IgD-negative memory B cell (primary cell): Measurements from ENCODE around the gene DNM3. TPM values are rescaled to one million over a fixed set of nuclear protein-coding genes. Genes with fewer than 3 reads are reported as not detected.
A peak's percentile ranks its signal among the peaks of the same experiment; 100 is the strongest.

ENCODE experiments used
- H3K27ac Mint-ChIP-seq, 3 donors: one replicate each; pipeline ENCODE4 v1.8.0; 2020 to 2022; ENCODE audit warnings: mild to moderate bottlenecking in 3 of 3, mixed read lengths in 3 of 3, moderate library complexity in 1 of 3
- H3K27me3 Mint-ChIP-seq: one replicate; pipeline ENCODE4 v1.8.0; 2021; ENCODE audit warnings: mixed read lengths
- H3K36me3 Mint-ChIP-seq: one replicate; pipeline ENCODE4 v1.8.0; 2020; ENCODE audit warnings: mild to moderate bottlenecking, mixed read lengths
- H3K4me1 Mint-ChIP-seq, 3 donors: one replicate each; pipeline ENCODE4 v1.8.0; 2020 to 2022; ENCODE audit warnings: mixed read lengths in 3 of 3, mild to moderate bottlenecking in 1 of 3
- H3K4me3 Mint-ChIP-seq, 4 donors: one replicate each; pipeline ENCODE4 v1.8.0; 2020 to 2022; ENCODE audit warnings: mild to moderate bottlenecking in 4 of 4, mixed read lengths in 4 of 4, moderate library complexity in 3 of 4
- H3K9me3 Mint-ChIP-seq, 3 donors: one replicate each; pipeline ENCODE4 v1.8.0; 2020 to 2021; ENCODE audit warnings: mixed read lengths in 3 of 3, mild to moderate bottlenecking in 1 of 3
- polyA plus RNA-seq: library from polyadenylated mRNA; unstranded; fragments of 300-500 nt; fragmentation: Illumina TruSeq; gene quantifications from one replicate; pipeline ENCODE4 v1.2.3, GENCODE V29; 2021

The DNM3 gene
- polyA plus RNA-seq, 1 donor from 2014 or later: 0.39 TPM

- Mint-ChIP-seq H3K4me1 (peaks cover 51 to 55% (median 53%) of the 10 kb centered on the region in 3 donors), H3K4me3 (peak overlapping the region; percentile 69 to 93 (median 80)), H3K36me3 (peaks cover 2% of the 10 kb centered on the region), H3K9me3 (peaks cover 0 to 4% (median 0%) of the 10 kb centered on the region in 3 donors), H3K27ac (peak overlapping the region; percentile 86 to 99 (median 98)), H3K27me3 (no peaks in the 10 kb centered on the region)
These were observed 339.4 kb downstream of the DNM3 start for GRCh38 chr1:172180501-172181285.

- Mint-ChIP-seq H3K4me3 (peak overlapping the region; percentile 31 to 69 (median 60)), H3K27me3 (no peaks in the 10 kb centered on the region), H3K36me3 (peaks cover 2% of the 10 kb centered on the region), H3K27ac (peak overlapping the region; percentile 47 to 91 (median 69)), H3K4me1 (peaks cover 72 to 81% (median 73%) of the 10 kb centered on the region in 3 donors), H3K9me3 (peaks cover 0 to 6% (median 1%) of the 10 kb centered on the region in 3 donors)
These were observed 343.4 kb downstream of the DNM3 start for GRCh38 chr1:172184506-172185191.

GRCh38 chr1:172185211-172185610, 343.9 kb downstream of the DNM3 start:
- peaks cover 70 to 76% (median 70%) of the 10 kb centered on the region in 3 donors for H3K4me1 Mint-ChIP-seq
- peaks cover 0 to 6% (median 1%) of the 10 kb centered on the region in 3 donors for H3K9me3 Mint-ChIP-seq
- H3K27me3 Mint-ChIP-seq: no peaks in the 10 kb centered on the region
- peak overlapping the region; percentile 47 to 91 (median 69) for H3K27ac Mint-ChIP-seq
- peaks cover 2% of the 10 kb centered on the region for H3K36me3 Mint-ChIP-seq
- H3K4me3 Mint-ChIP-seq: peak overlapping the region; percentile 31 to 69 (median 55)

GRCh38 chr1:172185996-172186395, 344.7 kb downstream of the DNM3 start:
- Mint-ChIP-seq H3K27ac (peak overlapping the region; percentile 47 to 91 (median 69)), H3K9me3 (peaks cover 1 to 6% (median 2%) of the 10 kb centered on the region in 3 donors), H3K4me3 (peak overlapping the region in 2 of 4 donors; percentile 48 to 69), H3K36me3 (peaks cover 4% of the 10 kb centered on the region), H3K4me1 (peaks cover 65 to 69% (median 65%) of the 10 kb centered on the region in 3 donors), H3K27me3 (no peaks in the 10 kb centered on the region)

- Mint-ChIP-seq H3K4me3 (peak overlapping the region in 1 of 4 donors; percentile 9), H3K9me3 (peaks cover 14 to 17% (median 17%) of the 10 kb centered on the region in 3 donors), H3K27ac (peak overlapping the region in 1 of 3 donors; percentile 13), H3K27me3 (no peaks in the 10 kb centered on the region), H3K36me3 (peaks cover 6% of the 10 kb centered on the region), H3K4me1 (peaks cover 2 to 18% (median 17%) of the 10 kb centered on the region in 3 donors)
These were observed 360.3 kb downstream of the DNM3 start for GRCh38 chr1:172201572-172201971.

- no peaks in the 10 kb centered on the region for H3K27me3 Mint-ChIP-seq
- H3K9me3 Mint-ChIP-seq: peaks cover 10 to 17% (median 14%) of the 10 kb centered on the region in 3 donors
- no peak overlapping the region for H3K27ac Mint-ChIP-seq
- peak overlapping the region in 1 of 4 donors; percentile 39 for H3K4me3 Mint-ChIP-seq
- peaks cover 8 to 22% (median 21%) of the 10 kb centered on the region in 3 donors for H3K4me1 Mint-ChIP-seq
- H3K36me3 Mint-ChIP-seq: peaks cover 6% of the 10 kb centered on the region
These were observed 362.0 kb downstream of the DNM3 start for GRCh38 chr1:172203135-172203823.

GRCh38 chr1:172203902-172204301, 362.6 kb downstream of the DNM3 start:
- H3K27ac Mint-ChIP-seq: no peak overlapping the region
- no peaks in the 10 kb centered on the region for H3K27me3 Mint-ChIP-seq
- no peak overlapping the region for H3K4me3 Mint-ChIP-seq
- H3K4me1 Mint-ChIP-seq: peaks cover 8 to 22% (median 21%) of the 10 kb centered on the region in 3 donors
- H3K9me3 Mint-ChIP-seq: peaks cover 9 to 13% (median 10%) of the 10 kb centered on the region in 3 donors
- H3K36me3 Mint-ChIP-seq: peaks cover 2% of the 10 kb centered on the region

GRCh38 chr1:172206256-172206655, 365.0 kb downstream of the DNM3 start:
- Mint-ChIP-seq H3K9me3 (peaks cover 0 to 4% (median 0%) of the 10 kb centered on the region in 3 donors), H3K4me1 (peaks cover 6 to 22% (median 19%) of the 10 kb centered on the region in 3 donors), H3K27me3 (no peaks in the 10 kb centered on the region), H3K4me3 (peak overlapping the region in 1 of 4 donors; percentile 12), H3K27ac (no peak overlapping the region), H3K36me3 (no peaks in the 10 kb centered on the region)

- H3K36me3 Mint-ChIP-seq: no peaks in the 10 kb centered on the region
- no peak overlapping the region for H3K27ac Mint-ChIP-seq
- H3K4me3 Mint-ChIP-seq: no peak overlapping the region
- peaks cover 6 to 24% (median 12%) of the 10 kb centered on the region in 3 donors for H3K4me1 Mint-ChIP-seq
- no peaks in the 10 kb centered on the region for H3K27me3 Mint-ChIP-seq
- H3K9me3 Mint-ChIP-seq: no peaks in the 10 kb centered on the region
These were observed 367.3 kb downstream of the DNM3 start for GRCh38 chr1:172208635-172209034.

- Mint-ChIP-seq H3K36me3 (peaks cover 2% of the 10 kb centered on the region), H3K27ac (no peak overlapping the region), H3K9me3 (no peaks in the 10 kb centered on the region), H3K4me1 (peaks cover 6 to 14% (median 6%) of the 10 kb centered on the region in 3 donors), H3K27me3 (no peaks in the 10 kb centered on the region), H3K4me3 (no peak overlapping the region)
These were observed 369.9 kb downstream of the DNM3 start for GRCh38 chr1:172211221-172211620.

- H3K4me3 Mint-ChIP-seq: no peak overlapping the region
- H3K4me1 Mint-ChIP-seq: peaks cover 0 to 7% (median under 1%) of the 10 kb centered on the region in 3 donors
- no peak overlapping the region for H3K27ac Mint-ChIP-seq
- peaks cover 2% of the 10 kb centered on the region for H3K36me3 Mint-ChIP-seq
- H3K27me3 Mint-ChIP-seq: no peaks in the 10 kb centered on the region
- no peaks in the 10 kb centered on the region for H3K9me3 Mint-ChIP-seq
These were observed 370.8 kb downstream of the DNM3 start for GRCh38 chr1:172212124-172212523.

GRCh38 chr1:172215006-172215405, 373.7 kb downstream of the DNM3 start:
- H3K4me1 Mint-ChIP-seq: peaks cover 2 to 7% (median 2%) of the 10 kb centered on the region in 3 donors
- no peaks in the 10 kb centered on the region for H3K9me3 Mint-ChIP-seq
- H3K4me3 Mint-ChIP-seq: no peak overlapping the region
- peaks cover 4% of the 10 kb centered on the region for H3K36me3 Mint-ChIP-seq
- H3K27me3 Mint-ChIP-seq: no peaks in the 10 kb centered on the region
- no peak overlapping the region for H3K27ac Mint-ChIP-seq

- Mint-ChIP-seq H3K4me3 (no peak overlapping the region), H3K4me1 (peaks cover 0 to 13% (median 7%) of the 10 kb centered on the region in 3 donors), H3K36me3 (peaks cover 4% of the 10 kb centered on the region), H3K27ac (no peak overlapping the region), H3K9me3 (no peaks in the 10 kb centered on the region), H3K27me3 (no peaks in the 10 kb centered on the region)
These were observed 378.7 kb downstream of the DNM3 start for GRCh38 chr1:172219966-172220365.

- Mint-ChIP-seq H3K27ac (no peak overlapping the region), H3K9me3 (peaks cover 0 to 2% (median 0%) of the 10 kb centered on the region in 3 donors), H3K36me3 (peaks cover 2% of the 10 kb centered on the region), H3K27me3 (no peaks in the 10 kb centered on the region), H3K4me3 (no peak overlapping the region), H3K4me1 (peaks cover 0 to 15% (median 7%) of the 10 kb centered on the region in 3 donors)
These were observed 379.1 kb downstream of the DNM3 start for GRCh38 chr1:172220376-172220775.
